ENCODE results near the gene DRD1.

- TF ChIP-seq YY1 (IDR thresholded peaks at IDR 0.05; ENCODE audit: extremely low read depth, insufficient replicate concordance, low read depth, low read length): peak; percentile 93
- TF ChIP-seq, protein P1, sequence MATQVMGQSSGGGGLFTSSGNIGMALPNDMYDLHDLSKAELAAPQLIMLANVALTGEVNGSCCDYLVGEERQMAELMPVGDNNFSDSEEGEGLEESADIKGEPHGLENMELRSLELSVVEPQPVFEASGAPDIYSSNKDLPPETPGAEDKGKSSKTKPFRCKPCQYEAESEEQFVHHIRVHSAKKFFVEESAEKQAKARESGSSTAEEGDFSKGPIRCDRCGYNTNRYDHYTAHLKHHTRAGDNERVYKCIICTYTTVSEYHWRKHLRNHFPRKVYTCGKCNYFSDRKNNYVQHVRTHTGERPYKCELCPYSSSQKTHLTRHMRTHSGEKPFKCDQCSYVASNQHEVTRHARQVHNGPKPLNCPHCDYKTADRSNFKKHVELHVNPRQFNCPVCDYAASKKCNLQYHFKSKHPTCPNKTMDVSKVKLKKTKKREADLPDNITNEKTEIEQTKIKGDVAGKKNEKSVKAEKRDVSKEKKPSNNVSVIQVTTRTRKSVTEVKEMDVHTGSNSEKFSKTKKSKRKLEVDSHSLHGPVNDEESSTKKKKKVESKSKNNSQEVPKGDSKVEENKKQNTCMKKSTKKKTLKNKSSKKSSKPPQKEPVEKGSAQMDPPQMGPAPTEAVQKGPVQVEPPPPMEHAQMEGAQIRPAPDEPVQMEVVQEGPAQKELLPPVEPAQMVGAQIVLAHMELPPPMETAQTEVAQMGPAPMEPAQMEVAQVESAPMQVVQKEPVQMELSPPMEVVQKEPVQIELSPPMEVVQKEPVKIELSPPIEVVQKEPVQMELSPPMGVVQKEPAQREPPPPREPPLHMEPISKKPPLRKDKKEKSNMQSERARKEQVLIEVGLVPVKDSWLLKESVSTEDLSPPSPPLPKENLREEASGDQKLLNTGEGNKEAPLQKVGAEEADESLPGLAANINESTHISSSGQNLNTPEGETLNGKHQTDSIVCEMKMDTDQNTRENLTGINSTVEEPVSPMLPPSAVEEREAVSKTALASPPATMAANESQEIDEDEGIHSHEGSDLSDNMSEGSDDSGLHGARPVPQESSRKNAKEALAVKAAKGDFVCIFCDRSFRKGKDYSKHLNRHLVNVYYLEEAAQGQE (IDR thresholded peaks at IDR 0.05; ENCODE audit: low read depth): no peak
- TF ChIP-seq CTCF (IDR thresholded peaks at IDR 0.05 in 2 of 3, conservative IDR thresholded peaks at IDR 0.05 in 1 of 3; ENCODE audit: borderline replicate concordance in 1 of 3, insufficient read depth in 1 of 3, low read depth in 2 of 3, low read length in 2 of 3): no peak
- TF ChIP-seq POLR2A (IDR thresholded peaks at IDR 0.05; ENCODE audit: borderline replicate concordance, extremely low read depth, insufficient read depth, insufficient read length): peak; percentile 61
- TF ChIP-seq RAD21 (IDR thresholded peaks at IDR 0.05; ENCODE audit: low read depth): no peak
- TF ChIP-seq FOSL1 (IDR thresholded peaks at IDR 0.05; ENCODE audit: low read depth): no peak
Measured at GRCh38 chr5:175478384-175479124, 34.6 kb upstream of the DRD1 start, which contains the start of gene SFXN1.

Measured in HCT116 (cell line).